ENCODE measurements around the gene POLR3H.
A peak's percentile ranks its signal among the peaks of the same experiment; 100 is the strongest.

POLR3H gene

DNA sequence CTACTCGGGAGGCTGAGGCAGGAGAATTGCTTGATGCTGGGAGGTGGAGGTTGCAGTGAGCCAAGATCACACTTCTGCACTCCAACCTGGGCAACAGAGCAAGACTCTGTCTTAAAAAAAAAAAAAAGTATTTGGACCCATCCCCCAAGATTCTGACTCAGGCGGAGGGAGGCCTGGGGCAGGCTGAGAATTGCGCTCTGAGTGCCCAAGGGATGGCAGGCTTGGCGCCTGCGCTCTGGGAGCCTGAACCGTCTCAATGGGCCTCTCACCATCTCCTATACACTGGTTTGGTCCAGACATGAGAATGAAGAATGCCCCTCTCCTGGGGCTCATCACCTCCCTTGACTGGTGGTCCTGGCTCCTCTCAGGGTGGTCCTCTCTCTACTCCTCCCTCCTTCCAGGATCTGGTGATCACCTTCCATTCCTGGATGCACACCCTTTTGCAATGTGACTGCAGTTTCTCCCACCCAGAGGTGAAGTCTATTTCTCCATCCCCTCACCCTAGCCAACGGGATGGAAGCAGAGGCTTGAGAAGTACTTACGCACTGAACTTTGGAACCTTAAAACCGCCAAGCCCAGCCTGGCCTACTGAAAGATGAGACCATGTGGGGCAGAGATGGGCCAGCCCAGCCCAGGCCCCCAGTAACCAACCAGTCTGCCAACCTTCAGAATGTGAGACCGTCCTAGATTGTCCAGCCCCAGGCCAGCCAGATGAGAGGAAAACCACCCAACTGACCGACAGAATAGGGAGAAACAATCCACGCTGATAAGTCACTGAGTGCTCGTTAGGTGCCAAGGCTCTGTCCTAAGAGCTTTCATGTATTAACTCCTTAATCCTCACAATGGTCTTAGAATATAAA is 4.9 kb downstream of the POLR3H start:
- TF ChIP-seq, protein P1, sequence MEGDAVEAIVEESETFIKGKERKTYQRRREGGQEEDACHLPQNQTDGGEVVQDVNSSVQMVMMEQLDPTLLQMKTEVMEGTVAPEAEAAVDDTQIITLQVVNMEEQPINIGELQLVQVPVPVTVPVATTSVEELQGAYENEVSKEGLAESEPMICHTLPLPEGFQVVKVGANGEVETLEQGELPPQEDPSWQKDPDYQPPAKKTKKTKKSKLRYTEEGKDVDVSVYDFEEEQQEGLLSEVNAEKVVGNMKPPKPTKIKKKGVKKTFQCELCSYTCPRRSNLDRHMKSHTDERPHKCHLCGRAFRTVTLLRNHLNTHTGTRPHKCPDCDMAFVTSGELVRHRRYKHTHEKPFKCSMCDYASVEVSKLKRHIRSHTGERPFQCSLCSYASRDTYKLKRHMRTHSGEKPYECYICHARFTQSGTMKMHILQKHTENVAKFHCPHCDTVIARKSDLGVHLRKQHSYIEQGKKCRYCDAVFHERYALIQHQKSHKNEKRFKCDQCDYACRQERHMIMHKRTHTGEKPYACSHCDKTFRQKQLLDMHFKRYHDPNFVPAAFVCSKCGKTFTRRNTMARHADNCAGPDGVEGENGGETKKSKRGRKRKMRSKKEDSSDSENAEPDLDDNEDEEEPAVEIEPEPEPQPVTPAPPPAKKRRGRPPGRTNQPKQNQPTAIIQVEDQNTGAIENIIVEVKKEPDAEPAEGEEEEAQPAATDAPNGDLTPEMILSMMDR (IDR thresholded peaks at IDR 0.05; ENCODE audit: low read depth, low read length, missing control alignments): no peak
- no peak for DNase-seq (ENCODE audit: extremely low read depth, low read depth)
- no peak overlapping the region for H3K4me3 ChIP-seq (replicated peaks; ENCODE audit: low read depth, low read length)

GRCh38 chr22:41538583-41538982 is 5.7 kb downstream of the POLR3H start:
- TF ChIP-seq, protein P1 (IDR thresholded peaks at IDR 0.05; ENCODE audit: low read depth, low read length, missing control alignments): no peak
- H3K4me3 ChIP-seq (replicated peaks; ENCODE audit: low read depth, low read length): no peak overlapping the region
- DNase-seq (ENCODE audit: extremely low read depth, low read depth): no peak

DNA sequence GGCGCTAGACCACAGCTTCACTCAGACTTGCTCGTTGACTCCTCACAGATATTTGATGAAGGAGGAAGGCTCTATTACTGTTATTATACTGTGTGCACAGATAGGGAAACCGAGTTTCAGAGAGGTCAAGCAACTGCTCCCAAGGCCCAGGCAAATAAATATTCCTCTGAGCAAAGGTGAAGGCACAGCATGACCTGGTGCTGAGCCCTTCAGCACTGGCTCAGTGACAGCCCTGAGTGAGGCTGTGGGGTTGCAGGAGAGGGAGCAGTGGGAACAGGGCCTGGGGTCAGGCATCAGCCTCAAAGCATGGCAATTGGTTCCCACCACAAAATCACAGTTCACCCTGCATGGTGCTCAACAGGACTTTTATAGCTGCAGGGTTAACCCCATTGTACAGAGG is 7.1 kb downstream of the POLR3H start:
- no peak overlapping the region for H3K4me3 ChIP-seq (replicated peaks; ENCODE audit: low read depth, low read length)
- TF ChIP-seq, protein P1 (IDR thresholded peaks at IDR 0.05; ENCODE audit: low read depth, low read length, missing control alignments): no peak
- no peak for DNase-seq (ENCODE audit: extremely low read depth, low read depth)

- TF ChIP-seq, protein P1 (IDR thresholded peaks at IDR 0.05; ENCODE audit: low read depth, low read length, missing control alignments): peak; percentile 31
- DNase-seq (ENCODE audit: extremely low read depth, low read depth): no peak
- no peak overlapping the region for H3K4me3 ChIP-seq (replicated peaks; ENCODE audit: low read depth, low read length)
These were observed 9.0 kb downstream of the POLR3H start for GRCh38 chr22:41535244-41535643.

- no peak for DNase-seq (ENCODE audit: extremely low read depth, low read depth)
- TF ChIP-seq, protein P1 (IDR thresholded peaks at IDR 0.05; ENCODE audit: low read depth, low read length, missing control alignments): no peak
These were observed 10.1 kb downstream of the POLR3H start for GRCh38 chr22:41534219-41534618.

DNA sequence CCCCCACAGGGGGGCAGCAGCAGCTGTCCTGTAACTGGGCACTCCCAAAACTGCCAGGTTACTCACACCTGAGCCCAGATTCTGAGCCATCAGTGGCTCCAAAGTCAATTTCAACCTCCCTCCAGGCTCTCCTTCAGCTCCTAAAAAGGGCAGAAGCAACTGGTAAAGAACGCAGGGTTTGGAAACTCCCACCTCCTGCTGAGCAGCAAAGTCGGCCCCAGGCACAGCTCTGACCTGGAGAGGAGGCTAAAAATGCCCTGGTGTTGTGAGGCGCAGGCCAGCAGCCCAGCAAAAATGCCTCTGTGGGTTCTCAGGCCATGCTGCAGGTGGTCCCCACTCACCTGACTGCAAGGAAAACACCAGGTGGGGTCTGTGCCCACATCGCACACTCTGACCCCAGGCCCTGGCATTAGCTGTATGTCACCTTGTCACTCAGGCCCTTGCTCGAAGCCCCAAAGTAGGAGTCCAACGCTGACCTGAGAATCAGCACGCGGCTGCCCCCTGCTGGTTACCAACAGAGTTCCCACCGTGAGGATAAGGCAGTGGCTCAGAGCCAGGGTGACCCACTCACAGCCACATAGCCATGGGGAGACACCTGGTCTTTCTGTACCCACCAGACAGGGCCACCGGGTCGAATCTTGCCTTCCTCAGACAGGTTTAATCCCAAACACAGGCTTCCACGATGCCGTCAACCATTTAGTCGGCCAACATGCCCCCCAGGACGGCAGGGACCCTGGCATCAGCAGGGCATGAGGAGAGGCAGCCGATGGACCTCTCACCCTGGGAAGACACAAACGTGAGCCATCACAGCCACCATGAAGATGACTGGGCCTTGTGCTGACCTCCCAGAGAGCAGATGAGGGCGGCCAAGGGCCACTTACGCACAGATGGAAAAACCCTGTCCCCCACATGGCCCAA is 11.1 kb downstream of the POLR3H start:
- no peak for DNase-seq (ENCODE audit: extremely low read depth, low read depth)
- TF ChIP-seq, protein P1 (IDR thresholded peaks at IDR 0.05; ENCODE audit: low read depth, low read length, missing control alignments): peak; percentile 88

More at GRCh38 chr22:41534219-41534618, 10.1 kb downstream of the POLR3H start:
- H3K4me3 ChIP-seq (replicated peaks; ENCODE audit: low read depth, low read length): no peak overlapping the region

More for the DNA sequence above, 11.1 kb downstream of the POLR3H start:
- no peak overlapping the region for H3K4me3 ChIP-seq (replicated peaks; ENCODE audit: low read depth, low read length)
